Eye (tissue), 1 donor: ENCODE data around the gene RILP.
A peak's percentile ranks its signal among the peaks of the same experiment; 100 is the strongest.
"Not testable (repeated sequence)": the region's sequence is repeated elsewhere in the genome, so short reads cannot be mapped to it uniquely, and the experiment has no call there.

Source experiments
- DNase-seq: peaks from one replicate; pipeline ENCODE4 v3.0.0-alpha.2; 2015

The RILP gene

GRCh38 chr17:1649844-1650501 is at the start of gene RILP:
RILP (minus strand) TSS chr17:1649866; CDS start chr17:1649804, 62 bp downstream.
- no peak for DNase-seq

GRCh38 chr17:1697681-1698080 is 48.0 kb upstream of the RILP start:
- no peak for DNase-seq

DNA sequence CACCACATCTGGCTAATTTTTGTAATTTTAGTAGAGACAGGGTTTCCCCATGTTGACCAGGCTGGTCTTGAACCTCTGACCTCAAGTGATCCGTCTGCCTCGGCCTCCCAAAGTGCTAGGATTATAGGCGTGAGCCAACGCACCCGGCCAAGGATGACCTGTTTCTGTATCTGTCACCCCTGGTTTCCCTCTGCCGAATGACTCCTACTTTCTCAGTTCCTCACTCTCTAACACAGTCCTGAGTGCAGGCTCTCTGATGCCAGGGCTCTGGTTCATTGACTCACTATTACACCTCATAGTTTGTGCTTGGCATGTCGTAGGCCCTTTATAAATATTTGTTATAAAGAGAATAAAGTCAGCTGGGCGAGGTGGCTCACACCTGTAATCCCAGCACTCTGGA is 45.7 kb upstream of the RILP start:
- DNase-seq, result no peak

DNA sequence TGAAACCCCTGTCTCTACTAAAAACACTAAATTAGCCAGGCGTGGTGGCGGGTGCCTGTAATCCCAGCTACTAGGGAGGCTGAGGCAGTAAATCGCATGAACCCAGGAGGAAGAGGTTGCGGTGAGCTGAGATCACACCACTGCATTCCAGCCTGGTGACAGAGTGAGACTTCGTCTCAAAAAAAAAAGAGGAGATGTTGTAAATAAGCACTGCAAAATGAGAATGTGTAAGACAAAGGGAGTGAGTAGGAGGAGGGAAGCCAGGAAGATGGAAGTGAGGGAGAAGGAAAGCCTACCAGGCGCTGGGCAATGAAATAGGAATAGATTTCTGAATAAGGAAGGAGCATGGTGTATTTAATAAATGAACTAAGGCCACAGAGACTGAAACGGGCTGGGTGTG is 43.7 kb upstream of the RILP start:
- DNase-seq, result no peak

- DNase-seq, result no peak
Observed at GRCh38 chr17:1690544-1691221, 41.0 kb upstream of the RILP start.

- not testable (repeated sequence) for DNase-seq
Observed at GRCh38 chr17:1688405-1688804, 38.7 kb upstream of the RILP start.

- no peak for DNase-seq
Observed at GRCh38 chr17:1686086-1686485, 36.4 kb upstream of the RILP start.

DNA sequence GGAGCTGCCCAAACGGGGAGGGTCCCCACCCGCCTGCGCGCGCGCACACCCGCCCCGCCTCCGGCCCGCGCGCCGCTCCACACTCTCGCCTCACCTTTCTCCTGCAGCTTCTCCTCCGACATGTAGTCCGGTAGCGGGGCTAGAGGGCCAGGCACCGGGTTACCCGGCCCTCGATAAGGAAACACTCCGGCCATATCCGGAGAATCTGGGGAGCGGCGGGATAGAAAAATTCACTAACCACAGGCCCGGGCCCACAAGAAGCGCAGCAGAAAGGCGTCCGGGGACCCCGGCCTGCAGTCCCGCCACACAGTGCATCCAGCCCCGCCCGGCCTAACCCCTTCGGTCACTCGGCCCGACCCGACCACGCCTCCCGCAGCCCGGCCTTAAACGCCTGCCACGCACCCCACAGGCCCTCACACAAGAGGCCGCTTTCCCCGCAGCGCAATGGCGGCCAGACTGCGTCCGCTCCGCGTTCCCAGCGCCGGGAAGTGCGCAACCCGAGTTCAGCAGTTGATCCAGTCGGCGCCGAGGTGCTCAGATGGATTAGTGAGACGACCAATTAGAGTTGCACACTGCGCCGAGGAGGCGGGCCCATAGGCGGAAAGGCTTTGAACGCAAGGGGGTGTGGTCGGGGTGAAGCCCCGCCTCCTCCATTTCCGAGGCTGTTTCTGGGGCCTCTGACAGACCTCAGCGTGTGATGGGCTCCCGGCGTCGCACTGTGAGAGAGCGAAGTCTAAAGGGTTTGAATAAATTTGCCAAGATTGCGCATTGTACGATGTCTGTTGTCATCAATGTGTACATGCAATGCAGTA is 34.9 kb upstream of the RILP start, which contains the start of gene PRPF8:
PRPF8 (minus strand) TSS at position 490 of the 812 bp plus-strand sequence; CDS start at position 194, 296 bp downstream.
- DNase-seq, result peak; percentile 99

- DNase-seq, result no peak
Observed at GRCh38 chr17:1683459-1683858, 33.8 kb upstream of the RILP start.

DNA sequence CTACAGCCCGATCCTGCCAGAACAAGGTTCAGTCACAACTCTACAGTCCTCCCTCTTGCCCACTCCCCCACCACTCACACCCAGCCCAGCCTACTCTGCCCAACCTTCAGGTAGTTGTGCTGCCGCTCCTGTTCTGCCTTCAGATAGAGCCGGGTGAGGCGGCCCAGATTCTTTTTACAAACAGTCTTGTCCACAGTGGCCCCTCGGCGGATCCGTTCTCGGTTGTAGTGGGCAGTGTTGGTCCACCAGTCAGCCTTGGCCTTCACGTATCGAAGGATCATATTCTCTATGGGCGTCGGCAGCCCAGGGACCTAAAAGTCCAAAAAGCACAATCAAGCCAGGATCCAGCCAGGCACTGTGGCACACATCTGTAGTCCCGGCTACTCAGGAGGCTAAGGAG is 26.7 kb upstream of the RILP start:
- no peak for DNase-seq

GRCh38 chr17:1673041-1673785 is 23.5 kb upstream of the RILP start:
- no peak for DNase-seq

DNA sequence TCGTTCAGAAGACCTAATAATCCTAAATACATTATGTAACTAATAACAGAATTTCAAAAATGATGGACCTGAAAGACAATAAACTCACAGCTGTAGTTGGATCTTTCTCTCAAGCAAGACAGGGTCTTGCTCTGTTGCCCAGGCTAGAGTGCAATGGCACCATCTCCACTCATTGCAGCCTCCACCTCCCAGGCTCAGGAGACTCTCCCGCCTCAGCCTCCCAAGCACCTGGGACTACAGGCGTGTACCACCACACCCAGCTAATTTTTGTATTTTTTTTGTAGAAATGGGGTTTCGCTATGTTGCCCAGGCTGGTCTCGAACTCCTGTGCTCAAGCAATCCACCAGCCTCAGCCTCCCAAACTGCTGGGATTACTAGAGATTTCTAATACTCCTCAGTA is 14.3 kb upstream of the RILP start:
- DNase-seq, result not testable (repeated sequence)

- no peak for DNase-seq
Observed at GRCh38 chr17:1661045-1661444, 11.4 kb upstream of the RILP start.

- DNase-seq, result no peak
Observed at GRCh38 chr17:1658100-1658499, 8.4 kb upstream of the RILP start.

- DNase-seq, result no peak
Observed at GRCh38 chr17:1653735-1654134, 4.1 kb upstream of the RILP start.

DNA sequence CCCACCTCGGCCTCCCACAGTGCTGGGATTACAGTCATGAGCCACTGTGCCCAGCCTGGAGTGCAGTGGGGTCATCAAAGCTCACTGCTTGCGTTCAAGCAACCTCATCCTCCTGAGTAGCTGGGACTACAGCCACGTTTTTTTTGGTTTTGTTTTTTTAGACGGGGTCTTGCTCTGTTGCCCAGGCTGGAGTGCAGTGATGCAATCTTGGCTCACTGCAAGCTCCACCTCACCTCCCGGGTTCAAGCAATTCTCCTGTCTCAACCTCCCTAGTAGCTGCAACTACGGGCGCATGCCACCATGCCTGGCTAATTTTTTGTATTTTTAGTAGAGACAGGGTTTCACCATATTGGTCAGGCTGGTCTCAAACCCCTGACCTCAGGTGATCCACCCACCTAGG is 3.1 kb upstream of the RILP start:
- not testable (repeated sequence) for DNase-seq

DNA sequence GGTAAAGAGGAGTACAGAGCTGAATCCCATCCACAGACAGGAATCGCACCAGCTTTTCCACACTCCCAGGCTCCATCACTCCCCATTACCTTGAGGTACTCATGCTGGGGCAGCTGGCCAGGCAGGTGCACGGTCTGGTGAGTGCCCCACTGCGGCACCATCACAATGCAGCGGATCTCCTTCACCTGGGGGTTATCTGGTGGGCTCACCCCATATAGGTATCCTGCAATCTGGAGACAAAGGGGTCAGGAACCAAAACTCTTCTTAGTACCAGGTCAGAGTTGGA is 1.8 kb upstream of the RILP start:
- no peak for DNase-seq

DNA sequence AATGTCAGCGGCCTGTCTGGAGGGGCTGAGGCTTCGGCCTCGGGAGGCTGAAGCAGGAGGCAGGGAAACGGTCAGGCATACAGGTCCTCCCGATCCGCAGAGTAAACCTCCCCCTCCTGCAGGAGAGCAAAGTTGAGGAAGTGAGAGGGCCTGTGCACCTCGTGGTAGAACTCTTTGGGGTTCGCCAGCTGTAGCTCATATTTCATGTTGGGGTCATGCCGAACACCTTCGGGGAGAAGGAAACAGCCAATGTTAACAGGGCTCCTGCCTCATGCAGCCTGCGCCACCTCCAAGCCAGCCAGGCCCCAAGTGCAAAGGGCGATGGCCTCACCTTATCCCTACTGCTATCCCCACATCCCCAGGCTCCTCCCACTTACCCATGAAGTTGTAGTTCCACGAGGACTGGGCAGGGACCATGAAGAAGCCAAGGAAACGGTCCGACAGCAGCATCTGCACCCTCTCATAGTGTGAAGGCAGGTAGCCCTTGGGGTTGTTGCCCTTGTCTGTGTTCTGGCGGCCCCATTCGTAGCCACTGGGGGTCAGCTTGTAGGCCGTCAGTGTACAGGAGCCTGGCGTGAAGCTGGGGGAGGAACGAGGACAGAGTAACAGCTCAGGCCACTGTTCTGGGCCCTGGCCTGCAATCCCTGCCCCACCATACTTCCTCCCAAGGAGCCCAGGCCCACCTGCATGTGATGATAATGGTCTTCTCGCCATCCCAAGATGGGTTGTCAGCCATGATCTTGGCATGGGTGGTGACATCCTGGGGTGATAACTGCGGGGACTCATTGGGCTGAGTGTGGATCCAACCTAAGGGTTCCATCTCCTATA is 1.3 kb upstream of the RILP start:
- DNase-seq, result no peak

DNA sequence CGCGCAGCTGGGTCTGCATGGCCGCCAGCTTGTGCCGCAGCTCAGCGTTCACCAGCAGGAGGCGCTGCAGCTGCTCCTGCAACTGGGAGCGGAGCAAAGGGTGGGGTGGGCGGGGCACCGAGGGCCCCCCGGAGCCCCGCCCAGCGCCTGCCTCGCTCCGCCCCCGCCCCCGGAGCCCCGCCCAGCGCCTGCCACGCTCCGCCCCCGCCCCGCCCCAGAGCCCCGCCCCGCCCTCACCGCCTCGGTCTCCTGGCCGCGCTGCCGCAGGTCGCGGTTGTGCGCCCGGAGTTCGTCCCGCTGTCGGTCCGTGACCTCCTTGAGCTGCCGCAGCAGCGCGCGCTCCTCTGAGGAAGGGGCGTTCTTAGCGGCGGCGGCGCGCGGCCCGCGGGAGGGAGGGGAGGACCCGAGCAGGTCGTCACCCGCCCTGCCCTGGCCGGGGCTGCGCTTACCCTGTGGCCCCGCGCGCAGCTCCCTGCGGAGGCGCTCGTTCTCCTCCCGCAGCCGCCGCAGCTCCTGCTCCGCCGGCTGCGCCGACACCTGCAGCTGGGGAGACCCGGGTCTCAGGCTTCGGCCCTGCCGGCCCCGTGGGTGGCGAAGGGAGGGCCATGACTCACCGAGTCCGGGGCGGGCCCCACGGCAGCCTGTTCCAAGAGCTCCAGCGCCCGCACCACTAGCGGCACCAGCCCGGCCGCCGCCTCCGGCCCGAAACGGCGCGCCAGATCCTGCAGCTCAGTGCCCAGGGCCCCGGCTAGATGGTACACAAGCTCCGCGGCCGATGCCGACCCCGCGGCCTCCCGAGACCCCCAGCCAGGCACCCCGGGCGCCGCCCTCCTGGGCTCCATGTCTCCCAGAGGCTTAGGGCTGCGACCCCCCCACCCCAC is 463 bp downstream of the RILP start:
- DNase-seq, result peak; percentile 97

- DNase-seq, result no peak
Observed at GRCh38 chr17:1648173-1648962, 1.3 kb downstream of the RILP start.

- no peak for DNase-seq
Observed at GRCh38 chr17:1647802-1648171, 1.9 kb downstream of the RILP start.
